Right forelimb (tissue), 1 donor: Measurements from ENCODE around the gene ARHGAP6.
A peak's percentile ranks its signal among the peaks of the same experiment; 100 is the strongest.

Experiments used
- DNase-seq: peaks from one replicate; pipeline ENCODE4 v3.0.0-alpha.2; 2018

ARHGAP6 gene, protein sequence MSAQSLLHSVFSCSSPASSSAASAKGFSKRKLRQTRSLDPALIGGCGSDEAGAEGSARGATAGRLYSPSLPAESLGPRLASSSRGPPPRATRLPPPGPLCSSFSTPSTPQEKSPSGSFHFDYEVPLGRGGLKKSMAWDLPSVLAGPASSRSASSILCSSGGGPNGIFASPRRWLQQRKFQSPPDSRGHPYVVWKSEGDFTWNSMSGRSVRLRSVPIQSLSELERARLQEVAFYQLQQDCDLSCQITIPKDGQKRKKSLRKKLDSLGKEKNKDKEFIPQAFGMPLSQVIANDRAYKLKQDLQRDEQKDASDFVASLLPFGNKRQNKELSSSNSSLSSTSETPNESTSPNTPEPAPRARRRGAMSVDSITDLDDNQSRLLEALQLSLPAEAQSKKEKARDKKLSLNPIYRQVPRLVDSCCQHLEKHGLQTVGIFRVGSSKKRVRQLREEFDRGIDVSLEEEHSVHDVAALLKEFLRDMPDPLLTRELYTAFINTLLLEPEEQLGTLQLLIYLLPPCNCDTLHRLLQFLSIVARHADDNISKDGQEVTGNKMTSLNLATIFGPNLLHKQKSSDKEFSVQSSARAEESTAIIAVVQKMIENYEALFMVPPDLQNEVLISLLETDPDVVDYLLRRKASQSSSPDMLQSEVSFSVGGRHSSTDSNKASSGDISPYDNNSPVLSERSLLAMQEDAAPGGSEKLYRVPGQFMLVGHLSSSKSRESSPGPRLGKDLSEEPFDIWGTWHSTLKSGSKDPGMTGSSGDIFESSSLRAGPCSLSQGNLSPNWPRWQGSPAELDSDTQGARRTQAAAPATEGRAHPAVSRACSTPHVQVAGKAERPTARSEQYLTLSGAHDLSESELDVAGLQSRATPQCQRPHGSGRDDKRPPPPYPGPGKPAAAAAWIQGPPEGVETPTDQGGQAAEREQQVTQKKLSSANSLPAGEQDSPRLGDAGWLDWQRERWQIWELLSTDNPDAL (N-terminal part only)

DNA sequence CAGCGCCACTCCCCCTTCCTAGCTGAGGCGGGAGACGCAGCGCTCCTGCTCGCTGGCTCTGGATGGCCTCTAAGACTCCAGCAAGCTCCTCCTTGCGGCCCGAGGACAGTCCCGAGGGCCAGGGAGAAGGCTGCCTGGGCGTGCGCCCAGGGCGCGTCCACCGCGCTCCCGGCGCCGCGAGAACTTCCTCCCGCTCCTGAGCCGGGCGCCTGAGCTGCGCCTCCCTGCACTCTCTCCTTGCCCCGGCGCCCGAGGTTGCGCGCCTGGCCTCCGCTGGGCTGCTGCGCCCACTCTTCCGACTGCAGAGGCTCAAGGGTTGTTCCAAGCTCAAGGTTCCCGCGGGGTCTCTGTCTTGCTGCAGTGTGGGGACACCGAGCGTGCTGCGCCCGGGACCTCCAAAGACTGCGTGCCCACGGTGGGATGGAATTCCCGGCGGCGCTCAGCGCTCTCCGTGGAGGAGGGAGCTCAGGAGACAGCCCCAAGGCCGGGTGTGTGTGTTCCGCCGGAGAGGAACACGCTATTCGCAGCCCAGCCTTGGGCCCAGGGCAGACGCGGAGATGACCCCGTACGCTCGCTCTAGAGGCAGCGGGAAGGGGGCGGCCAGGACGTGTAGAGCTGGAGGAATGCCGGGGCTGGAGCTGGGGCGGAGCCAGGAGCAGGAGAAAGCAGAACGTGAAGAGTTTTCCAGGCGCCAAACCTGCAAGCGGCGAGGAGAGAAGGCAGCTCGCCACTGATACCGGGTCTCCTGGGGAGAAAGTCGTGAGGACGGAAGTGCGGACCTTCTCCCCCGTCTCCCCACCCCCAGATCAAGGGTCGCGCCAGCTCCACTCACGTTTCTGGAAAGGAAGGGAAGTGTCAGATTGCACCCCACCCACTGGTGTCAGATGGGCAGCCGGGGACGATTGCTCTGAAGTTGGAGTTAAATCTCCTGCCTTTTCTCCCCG, at the start of gene ARHGAP6:
ARHGAP6 (minus strand) TSS at position 753 of the 944 bp plus-strand sequence. CDS start 1,092 bp downstream, outside the sequence.
- peak; percentile 65 for DNase-seq

DNA sequence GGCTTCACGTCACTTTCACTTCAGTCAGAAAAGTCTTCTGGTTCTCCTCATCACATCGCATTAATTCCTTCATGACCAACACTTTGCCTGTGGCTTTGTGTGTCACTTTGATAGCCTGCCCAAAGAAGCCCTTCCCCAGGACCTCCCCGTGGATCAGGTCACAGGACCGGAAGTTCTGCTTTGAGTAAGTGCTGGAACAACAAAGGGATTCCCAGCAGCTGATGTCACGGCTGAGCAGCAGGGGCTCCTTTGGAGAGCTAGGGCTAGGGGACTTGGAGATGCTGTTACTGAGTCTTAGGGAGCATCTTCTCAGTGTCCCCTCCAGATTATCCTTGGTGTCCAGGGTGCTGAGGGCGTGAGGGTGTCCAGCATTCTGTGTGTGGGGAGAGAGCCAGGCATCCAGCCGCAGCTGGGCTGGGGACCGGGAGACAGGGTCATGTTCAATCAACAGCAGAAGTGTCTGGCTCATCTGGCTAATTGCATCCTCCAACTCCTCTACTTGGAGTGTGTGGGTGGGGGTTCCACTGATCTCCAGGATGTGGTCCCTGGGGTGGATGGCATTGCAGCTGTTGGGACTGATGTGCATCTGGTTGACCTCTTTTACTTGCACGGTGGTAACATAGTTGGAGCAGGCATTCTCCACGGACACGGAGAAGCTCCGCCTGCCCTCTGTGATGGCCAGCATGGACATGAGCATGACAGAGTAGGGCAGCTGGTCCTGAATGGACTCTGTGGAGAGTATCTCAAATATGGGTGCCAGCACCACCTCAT, 39.2 kb upstream of the ARHGAP6 start:
- no peak for DNase-seq

DNA sequence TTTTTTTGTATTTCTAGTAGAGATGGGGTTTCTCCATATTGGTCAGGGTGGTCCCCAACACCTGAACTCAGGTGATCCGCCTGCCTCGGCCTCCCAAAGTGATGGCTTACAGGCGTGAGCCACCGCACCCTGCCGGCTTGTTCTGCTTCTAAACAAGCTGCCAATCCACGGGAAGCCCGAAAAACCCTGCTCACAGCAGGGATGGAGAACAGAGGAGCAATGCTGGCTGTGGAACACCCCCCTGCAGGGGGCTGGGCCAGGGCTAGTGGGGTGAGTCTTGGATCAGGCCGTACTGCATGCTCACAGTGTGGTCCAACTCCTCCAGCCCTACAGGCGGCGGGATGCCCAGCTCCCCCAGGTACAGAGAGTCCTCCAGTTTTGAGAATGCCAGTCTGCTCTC, 38.1 kb upstream of the ARHGAP6 start:
- no peak for DNase-seq

DNA sequence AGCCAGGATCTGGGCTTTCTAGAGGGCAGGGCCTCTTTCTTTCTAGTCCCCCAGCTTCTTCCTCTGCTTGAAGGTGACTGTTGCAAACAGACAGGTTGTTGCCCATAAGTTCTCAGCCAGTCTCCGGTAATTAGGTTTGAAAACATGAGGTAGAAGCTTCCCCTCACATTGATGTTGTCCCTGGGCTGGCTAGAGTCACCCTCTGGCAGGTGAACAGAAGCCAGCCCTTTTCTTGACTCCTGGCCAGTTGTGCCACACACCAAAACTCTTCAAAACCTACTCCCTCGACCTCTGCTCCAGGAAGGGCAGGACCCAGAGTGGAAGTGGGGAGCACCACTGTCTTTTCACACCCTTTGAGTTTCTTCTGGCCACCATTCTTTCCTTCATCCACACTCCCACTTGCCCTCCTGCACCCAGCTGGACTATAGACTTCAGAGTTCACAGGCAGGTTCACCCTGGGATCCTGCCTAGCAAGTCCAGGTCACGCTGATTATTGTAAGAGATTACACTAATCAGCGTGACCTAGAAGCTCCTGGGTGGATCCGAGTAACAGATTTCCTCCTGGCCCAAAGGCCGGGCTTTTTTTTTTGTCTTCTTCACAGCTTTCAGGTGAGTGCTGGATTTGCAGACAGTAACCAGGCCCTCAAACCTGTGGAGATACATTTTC, 37.4 kb upstream of the ARHGAP6 start:
- no peak for DNase-seq

DNA sequence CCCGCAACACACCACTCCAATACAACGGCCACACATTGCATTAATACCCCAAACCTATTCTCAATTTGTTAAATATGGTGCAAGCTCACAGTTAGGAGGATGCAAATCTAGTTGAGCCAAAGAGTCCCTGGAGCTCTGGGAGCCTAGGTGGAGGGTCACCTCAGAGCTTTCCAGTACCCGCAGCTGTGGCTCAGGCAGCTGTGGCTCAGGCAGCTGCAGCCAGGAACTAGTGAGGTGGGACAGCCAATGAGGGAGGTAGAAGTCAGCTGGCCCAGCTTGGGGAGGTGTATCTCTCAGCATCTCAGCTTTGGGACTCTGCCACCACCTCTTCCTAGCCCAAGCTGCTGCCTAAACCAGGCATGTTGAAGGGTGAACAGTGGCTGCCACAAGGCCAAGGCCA, 36.7 kb upstream of the ARHGAP6 start:
- DNase-seq = no peak

DNA sequence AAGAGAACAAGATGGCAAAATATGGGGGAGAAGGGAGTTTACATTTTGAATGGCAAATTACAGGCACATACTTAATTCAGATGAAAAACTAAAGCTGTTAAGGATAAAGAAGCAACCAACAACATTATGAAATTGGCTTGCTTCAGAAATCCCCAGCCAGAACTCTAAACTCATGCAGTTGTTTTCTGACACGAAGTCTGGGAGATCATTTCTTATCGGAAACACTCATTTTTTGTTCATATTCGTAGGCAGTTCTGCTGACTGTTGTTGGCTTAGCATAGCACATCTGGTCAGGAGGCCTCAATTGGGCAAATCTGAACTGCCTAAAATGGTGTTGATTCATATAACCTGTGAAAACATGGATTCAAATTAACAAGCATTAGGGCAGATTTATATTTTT, 33.0 kb upstream of the ARHGAP6 start:
- no peak for DNase-seq

DNA sequence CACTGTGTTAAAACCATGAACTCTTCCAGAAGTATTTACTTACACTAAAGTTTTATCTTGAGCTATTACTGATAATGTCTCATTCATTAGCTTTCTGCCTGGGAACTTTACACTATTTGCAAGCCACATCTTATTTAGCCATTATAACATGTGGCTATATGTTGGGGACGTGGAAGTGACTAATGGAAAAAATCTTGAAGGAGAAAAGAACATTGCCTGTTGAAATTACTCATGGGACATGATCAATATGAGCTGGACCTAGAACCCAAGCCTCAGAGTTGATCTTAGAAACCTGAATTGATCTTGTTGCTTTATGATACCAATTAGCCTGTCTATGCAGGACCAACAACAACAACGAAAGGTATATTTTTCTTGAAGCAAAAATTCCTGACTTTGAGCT, 22.5 kb upstream of the ARHGAP6 start:
- no peak for DNase-seq

DNA sequence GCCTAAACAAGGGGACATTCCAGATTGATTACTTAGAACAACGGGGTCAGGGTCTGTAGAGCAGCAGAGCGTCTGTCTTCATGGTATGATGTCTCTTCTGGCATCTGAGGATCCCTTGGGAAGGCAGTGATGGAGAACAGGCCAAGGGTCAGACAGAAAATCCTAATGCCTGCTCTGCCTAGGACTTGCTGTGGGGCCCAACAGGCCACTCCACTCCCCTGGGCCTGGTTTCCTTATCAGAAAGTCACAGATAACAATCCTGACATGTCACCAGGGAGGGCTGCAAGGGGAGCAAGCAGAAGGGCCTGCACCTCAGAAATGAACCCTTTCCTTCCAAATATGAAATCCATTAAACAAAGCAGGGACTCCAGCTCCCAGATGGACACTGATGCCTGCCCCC, 21.4 kb upstream of the ARHGAP6 start:
- DNase-seq = no peak

DNA sequence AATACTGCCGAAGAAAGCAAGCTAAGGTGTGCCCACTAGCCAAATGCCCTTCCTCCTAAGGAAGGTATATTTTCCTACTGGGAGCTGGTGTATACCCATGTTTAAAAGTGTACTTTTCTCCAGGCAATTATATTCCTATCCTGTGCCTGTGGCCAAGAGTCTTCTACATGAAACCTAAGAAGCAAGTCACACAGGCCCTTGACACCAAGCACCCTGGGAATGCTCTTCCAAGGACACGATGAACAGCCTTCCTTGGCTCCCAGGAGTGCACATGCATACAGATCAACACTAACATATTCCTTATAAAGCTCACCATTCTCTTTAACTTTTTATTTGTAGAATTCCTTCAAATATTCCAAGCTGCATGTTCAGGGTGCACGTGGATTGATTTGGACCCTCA, 17.3 kb upstream of the ARHGAP6 start:
- no peak for DNase-seq

DNA sequence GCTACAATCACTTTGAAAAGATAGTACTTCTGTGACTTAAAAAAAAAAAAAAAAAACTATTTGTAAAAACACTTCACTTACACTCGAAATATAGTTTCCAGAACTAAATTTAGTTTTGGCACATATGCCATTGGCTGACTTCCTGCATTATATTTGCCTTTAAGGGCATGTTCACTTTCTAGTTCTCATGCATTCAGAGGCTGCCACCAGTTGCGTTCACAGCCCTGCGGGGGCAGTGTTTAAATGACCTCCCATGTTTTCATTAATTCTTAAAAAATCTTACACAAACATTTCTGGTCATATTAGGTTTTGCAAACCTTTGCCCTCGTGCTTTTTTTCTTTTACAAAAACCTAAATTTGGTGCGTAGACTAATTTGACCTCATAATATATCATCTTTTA, 12.4 kb upstream of the ARHGAP6 start:
- DNase-seq = no peak

DNA sequence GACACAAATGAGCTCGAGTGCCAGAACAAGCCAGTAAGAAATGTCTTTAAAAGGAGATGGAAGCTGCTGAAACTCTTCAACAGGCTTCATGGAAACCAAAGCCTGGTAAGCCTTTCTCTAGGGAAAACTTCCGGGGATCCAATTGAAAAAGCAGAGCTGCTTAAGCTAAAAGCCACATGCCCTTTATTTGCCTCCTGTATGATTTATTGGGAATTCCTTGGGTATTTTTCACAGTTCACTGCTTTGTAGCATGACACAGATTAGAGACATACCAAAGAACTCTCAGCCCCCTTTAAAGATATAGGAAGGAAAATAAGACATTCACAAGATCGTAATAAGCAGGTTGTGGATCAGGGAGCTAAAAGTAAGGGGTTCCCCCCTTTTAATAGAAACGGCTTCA, 6.5 kb upstream of the ARHGAP6 start:
- DNase-seq = no peak

DNA sequence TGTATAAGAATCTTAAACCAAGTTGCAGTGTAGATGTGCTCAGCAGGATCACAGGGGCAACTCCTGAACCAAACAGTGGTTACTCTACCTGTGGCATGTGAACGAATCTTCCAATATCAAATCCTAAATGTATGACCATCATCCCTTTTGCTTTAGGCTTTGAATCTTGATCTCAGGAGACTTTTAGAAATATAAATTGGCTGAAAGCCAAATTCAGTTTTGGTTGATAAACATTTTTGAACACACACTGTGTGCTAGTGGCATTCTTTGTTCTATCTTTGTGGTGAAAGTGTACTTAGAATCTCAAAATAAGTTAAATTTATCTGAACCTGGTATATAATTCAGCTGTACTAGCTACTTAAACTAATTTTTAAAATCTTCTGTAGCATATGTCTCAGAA, 4.6 kb upstream of the ARHGAP6 start:
- DNase-seq = no peak

DNA sequence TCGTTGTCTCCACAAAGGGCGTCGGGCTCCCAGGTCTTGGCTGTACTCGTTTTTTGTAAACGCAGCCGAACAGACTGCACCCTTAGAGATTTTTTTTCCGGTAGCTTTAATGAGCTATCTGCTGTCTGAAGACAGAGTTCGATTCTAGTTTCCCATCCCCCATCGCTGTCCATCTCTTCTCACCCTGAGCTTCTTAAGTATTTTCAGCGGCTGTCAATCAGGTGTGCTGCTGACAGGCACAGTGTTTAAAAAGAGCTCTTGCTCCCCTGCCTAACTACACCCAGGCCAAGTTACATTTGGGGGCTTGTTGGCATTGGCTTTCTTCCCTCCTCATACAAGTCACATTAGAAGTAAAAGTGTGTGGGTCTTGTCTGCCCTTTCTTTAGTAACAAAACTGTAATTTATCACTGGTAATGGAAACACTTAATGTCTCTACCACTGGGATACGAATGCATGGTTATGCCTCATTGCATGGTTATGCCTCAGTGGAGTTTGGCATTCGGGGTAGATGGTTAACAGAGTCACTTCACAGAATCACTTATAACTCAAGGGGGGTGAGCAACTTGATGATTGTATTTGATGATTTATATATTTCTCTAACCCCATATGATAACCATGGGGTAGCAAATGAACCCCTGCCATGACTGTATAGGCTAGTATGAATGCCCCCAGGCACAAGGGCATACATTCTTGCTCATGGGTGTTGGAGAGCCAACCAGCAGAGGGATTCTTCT, 1.4 kb upstream of the ARHGAP6 start:
- no peak for DNase-seq

DNA sequence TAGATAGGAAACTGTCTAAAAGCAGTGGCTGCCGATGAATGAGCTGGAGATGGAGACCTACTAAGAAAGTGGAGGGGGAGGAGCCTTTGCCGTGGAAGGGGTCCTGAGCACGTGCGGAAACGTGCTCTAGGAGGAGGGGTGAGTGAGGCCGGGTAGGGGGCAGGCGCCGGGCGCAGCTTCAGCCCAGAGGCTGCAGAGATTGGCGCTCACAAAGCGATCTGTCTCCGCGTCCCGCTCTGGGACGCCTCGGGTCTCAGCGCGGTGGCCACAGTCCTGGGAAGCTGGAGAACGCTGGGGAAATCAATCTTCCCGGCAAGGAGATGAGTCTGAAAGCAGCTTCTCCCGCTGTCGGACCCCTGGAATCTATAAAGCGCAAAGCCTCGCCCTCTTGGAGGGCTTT, 444 bp upstream of the ARHGAP6 start:
- peak; percentile 51 for DNase-seq

DNA sequence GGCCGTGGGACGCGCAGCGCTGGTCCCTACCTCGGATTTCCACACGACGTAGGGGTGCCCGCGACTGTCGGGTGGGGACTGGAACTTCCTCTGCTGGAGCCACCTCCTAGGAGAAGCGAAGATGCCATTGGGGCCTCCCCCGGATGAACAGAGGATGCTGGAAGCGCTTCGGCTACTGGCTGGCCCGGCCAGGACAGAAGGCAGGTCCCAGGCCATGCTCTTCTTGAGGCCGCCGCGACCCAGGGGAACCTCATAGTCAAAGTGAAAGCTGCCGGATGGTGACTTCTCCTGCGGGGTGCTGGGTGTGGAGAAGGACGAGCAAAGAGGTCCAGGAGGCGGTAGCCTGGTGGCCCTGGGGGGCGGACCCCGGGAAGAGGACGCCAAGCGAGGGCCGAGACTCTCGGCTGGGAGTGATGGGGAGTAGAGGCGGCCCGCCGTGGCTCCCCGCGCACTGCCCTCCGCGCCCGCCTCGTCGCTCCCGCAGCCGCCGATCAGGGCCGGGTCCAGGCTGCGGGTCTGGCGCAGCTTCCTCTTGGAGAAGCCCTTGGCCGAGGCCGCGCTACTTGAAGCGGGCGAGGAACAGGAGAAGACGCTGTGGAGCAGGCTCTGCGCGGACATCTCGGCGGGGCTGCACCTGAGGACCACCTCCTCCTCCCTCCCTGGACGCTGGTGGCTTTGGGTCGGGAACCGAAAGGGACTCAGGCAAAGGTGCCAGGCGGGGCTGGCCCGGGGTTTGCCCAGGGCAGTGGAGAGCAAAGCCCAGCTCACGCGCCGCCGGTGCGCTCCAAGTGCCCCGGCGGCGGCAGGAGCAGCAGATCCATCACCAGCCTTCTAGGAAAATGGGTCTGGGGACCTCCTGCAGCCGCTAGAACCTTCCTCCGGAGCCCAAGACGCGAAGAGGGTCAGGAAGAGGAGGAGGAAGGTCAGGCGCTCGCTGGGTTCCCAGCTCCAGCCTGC, 1.2 kb downstream of the ARHGAP6 start:
- peak; percentile 41 for DNase-seq

DNA sequence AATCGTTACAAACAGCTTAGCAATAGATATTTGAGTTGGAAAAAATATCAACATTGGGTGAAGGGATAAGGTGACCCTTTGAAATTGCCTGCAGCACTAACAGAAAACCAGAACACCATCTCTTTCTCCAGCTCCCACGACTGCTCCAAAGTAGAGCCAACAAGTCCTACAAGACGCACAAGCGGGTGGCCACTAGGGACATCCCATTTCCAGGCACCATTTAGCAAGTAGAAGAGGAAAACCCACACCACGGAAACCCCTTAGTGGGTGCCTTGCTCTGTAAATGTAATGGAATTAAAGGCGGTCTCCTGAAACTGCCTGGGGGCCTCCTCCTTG, 1.9 kb downstream of the ARHGAP6 start:
- no peak for DNase-seq

DNA sequence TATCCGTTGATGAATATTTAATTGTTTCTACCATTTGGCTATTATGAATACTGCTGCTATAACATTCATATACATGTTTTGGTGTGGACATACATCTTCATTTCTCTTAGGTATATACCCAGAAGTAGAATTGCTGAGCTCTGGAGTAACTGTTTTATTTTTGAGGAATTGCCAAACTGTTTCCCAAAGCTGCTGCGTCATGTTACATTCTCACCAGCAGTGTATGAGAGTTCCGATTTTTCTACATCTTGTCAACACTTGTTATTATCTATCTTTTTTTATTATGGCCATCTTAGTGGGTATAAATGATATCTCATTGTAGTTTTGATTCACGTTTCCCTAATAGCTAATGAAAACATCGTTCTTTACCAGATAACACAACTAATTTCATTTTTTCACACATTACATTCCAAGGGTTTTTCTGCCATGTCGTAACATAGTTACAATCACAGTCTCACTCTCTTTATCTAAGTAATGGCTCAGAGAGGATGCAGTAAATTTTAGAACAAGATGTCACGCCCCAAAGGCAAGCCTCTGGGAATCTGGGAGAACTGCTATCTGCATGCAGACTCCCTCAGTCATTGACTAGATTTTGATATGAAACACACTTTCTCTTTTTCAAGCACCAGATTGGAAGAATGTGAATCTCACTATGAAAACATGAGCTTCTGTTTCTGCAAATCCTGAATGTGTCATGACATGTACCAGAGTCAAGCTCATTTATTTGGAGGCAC, 10.3 kb downstream of the ARHGAP6 start:
- DNase-seq = no peak

DNA sequence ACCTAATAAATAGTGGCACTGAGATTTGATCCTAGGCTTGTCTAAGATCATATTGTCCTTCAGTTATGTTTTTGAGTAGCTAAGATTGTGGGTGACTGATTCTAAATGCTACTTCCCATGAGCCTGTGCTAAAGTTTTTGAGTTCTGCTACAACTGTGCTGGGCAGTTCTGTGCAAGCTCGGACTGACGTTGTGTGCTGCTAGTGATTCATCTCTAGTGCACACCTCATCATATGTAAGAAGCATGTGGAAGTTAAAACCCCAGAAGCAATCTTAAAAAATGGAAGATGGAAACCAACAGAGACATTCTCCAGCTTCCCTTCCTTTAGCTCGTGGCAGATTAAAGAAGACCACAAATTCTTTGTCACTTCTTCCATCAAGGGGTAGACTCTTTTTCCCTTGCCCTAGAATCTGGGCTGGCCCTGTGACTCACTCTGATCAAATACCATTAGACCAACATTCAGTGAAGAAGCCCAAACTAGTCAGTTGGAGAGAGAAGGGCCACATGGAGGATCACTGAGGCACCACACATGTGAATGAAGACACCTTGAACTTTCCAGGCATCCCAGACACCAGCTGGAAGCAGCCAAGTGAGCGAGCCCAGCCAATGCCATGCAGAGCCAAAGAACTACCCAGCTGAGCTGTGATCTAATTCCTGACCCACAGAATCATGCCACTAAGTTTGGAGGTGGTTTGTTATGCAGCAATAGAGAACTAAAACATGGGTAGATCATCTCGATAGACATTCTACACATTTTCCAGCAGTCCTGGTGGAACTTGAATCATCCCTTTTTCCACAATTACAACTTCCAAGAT, 16.8 kb downstream of the ARHGAP6 start:
- DNase-seq = no peak
